ENCODE measurements around the gene ABTB2.

The ABTB2 gene

GRCh38 chr11:34335331-34335730 is 22.5 kb downstream of the ABTB2 start:
- POLR2A ChIA-PET, result interaction anchor here (0.7 kb wide), 1 partner anchor 53 kb away, joined by 3 read pairs; no protein-coding TSS in a partner anchor
- no peak for DNase-seq (ENCODE audit: extremely low spot score)
- CTCF ChIA-PET, result interaction anchor here (1.5 to 2.3 kb wide), 3 partner anchors 11 to 161 kb away, joined by 4 to 6 read pairs (median 5); no protein-coding TSS in a partner anchor
- TF ChIP-seq, protein P1, sequence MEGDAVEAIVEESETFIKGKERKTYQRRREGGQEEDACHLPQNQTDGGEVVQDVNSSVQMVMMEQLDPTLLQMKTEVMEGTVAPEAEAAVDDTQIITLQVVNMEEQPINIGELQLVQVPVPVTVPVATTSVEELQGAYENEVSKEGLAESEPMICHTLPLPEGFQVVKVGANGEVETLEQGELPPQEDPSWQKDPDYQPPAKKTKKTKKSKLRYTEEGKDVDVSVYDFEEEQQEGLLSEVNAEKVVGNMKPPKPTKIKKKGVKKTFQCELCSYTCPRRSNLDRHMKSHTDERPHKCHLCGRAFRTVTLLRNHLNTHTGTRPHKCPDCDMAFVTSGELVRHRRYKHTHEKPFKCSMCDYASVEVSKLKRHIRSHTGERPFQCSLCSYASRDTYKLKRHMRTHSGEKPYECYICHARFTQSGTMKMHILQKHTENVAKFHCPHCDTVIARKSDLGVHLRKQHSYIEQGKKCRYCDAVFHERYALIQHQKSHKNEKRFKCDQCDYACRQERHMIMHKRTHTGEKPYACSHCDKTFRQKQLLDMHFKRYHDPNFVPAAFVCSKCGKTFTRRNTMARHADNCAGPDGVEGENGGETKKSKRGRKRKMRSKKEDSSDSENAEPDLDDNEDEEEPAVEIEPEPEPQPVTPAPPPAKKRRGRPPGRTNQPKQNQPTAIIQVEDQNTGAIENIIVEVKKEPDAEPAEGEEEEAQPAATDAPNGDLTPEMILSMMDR (IDR thresholded peaks at IDR 0.05; ENCODE audit: control extremely low read depth, extremely low read depth, low read depth, missing control alignments), result no peak

- CTCF ChIA-PET, result interaction anchor here (0.7 to 2.1 kb wide), 3 partner anchors 14 to 15 kb away, joined by 3 to 8 read pairs (median 3); no protein-coding TSS in a partner anchor
- DNase-seq (ENCODE audit: extremely low spot score), result no peak
- POLR2A ChIA-PET, result no interaction called here
- TF ChIP-seq, protein P1 (IDR thresholded peaks at IDR 0.05; ENCODE audit: control extremely low read depth, extremely low read depth, low read depth, missing control alignments), result no peak
Observed at GRCh38 chr11:34333787-34334186, 24.0 kb downstream of the ABTB2 start.

DNA sequence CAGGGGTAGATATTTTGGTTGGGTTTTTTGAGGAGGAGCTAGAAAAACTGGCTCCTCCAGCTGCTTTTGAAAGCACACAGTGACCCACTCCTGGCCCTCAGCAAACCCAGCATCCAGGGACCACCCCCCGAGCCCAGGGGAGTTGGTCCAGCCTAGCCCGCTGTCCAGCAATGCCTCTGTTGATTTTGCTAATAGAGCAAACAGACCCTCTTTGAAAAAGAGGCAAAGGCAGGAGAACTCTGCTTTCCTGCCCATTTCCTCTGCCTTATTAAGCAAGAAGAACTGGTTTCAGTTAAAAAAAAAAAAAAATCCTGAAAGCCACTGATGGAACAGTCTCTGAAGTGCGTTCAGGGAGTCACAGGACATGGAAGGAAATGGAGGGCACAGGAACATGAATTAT is 25.3 kb downstream of the ABTB2 start:
- TF ChIP-seq, protein P1 (IDR thresholded peaks at IDR 0.05; ENCODE audit: control extremely low read depth, extremely low read depth, low read depth, missing control alignments), result no peak
- DNase-seq (ENCODE audit: extremely low spot score), result no peak
- POLR2A ChIA-PET, result no interaction called here
- CTCF ChIA-PET, result interaction anchor here (1.6 to 2.1 kb wide), 2 partner anchors 8 to 15 kb away, joined by 4 to 8 read pairs; no protein-coding TSS in a partner anchor

- ChIA-PET POLR2A (no interaction called here), CTCF (interaction anchor here (1.6 kb wide), 1 partner anchor 9 kb away, joined by 4 read pairs; no protein-coding TSS in a partner anchor)
- TF ChIP-seq, protein P1 (IDR thresholded peaks at IDR 0.05; ENCODE audit: control extremely low read depth, extremely low read depth, low read depth, missing control alignments), result no peak
- DNase-seq (ENCODE audit: extremely low spot score), result no peak
Observed at GRCh38 chr11:34331736-34332135, 26.1 kb downstream of the ABTB2 start.

DNA sequence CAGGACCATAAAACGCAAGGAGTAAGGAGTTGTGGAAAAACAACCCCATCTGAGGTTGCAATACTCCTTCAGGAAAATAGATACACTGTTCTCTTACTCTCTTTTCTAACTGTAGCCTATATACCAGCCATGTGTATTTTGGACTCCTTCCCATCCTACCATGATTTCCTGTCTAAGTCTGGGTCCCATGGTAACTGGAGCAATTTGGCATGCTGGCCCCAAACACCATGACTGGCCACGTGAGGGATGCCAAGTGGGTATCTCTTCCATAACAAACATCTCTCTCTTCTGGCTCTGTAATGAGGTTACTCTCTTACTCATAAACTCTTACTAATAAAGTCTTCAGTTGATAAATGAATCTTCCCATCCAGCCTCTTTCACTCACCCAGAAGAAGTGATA is 26.5 kb downstream of the ABTB2 start:
- no peak for DNase-seq (ENCODE audit: extremely low spot score)
- CTCF ChIA-PET, result interaction anchor here (1.6 kb wide), 1 partner anchor 9 kb away, joined by 4 read pairs; no protein-coding TSS in a partner anchor
- POLR2A ChIA-PET, result no interaction called here
- TF ChIP-seq, protein P1 (IDR thresholded peaks at IDR 0.05; ENCODE audit: control extremely low read depth, extremely low read depth, low read depth, missing control alignments), result no peak

DNA sequence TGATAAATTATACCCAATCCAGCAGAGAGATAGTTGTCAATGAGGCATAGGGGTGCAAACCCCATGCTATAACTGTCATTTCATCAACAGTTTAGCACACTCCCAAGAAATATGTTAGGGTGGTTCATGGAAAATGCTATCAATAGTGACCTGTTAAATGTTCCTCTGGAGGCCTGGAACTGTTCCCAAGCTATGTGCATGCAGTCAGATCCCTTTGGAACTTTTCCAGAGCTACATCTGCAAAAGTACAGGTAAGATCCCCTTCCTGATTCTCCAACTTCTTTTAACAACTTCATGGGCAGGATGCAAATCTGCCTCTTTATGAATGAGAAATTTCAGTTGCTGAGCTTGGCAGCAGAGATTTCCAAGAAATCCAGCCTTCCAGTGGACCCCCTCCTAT is 27.2 kb downstream of the ABTB2 start:
- CTCF ChIA-PET, result interaction anchor here (1.2 kb wide), 1 partner anchor 11 kb away, joined by 4 read pairs; no protein-coding TSS in a partner anchor
- DNase-seq (ENCODE audit: extremely low spot score), result no peak
- TF ChIP-seq, protein P1 (IDR thresholded peaks at IDR 0.05; ENCODE audit: control extremely low read depth, extremely low read depth, low read depth, missing control alignments), result no peak

More for the DNA sequence above, 27.2 kb downstream of the ABTB2 start:
- POLR2A ChIA-PET, result no interaction called here
